HCT116 (cell line): ENCODE results near the gene SPDYE1. TPM values are rescaled to one million over a fixed set of nuclear protein-coding genes. Genes with fewer than 3 reads are reported as not detected.

Experiments used
- ATAC-seq: fragments of 200-7000 bp; cut with Tn5 transposase; 2 replicates; pipeline ENCODE4 v1.9.1; 2020; ENCODE audit warnings: mild to moderate bottlenecking, moderate library complexity
- BruUV-seq: library from RNA; stranded (reverse); fragments of 400-500 nt; replicated peaks from 2 replicates; lab custom pipeline; 2021; lab: Mats Ljungman, UMichigan
- CTCF ChIA-PET: fragments of 300-600 bp; sonication (Branson Sonifier 250); formaldehyde crosslinking; loops from one replicate; lab custom pipeline; 2021; ENCODE audit warnings: antibody characterized with exemption; lab: Charles Lee
- POLR2A ChIA-PET: fragments of 300-600, 350-600 bp; sonication (Branson Sonifier 250); formaldehyde crosslinking; loops from one replicate; lab custom pipeline; 2021; ENCODE audit warnings: antibody characterized with exemption; lab: Charles Lee
- RAD21 ChIA-PET, 2 experiments: fragments of 300-600 bp; sonication (Branson Sonifier 250); formaldehyde crosslinking; loops; one replicate each; lab custom pipeline; 2023; ENCODE audit warnings: low total read pairs in 2 of 2; ENCODE audit not compliant: uncharacterized antibody in 2 of 2, unreplicated experiment in 2 of 2, low non-redundant PET in 1 of 2; lab: Charles Lee
- DNase-seq: peaks from one replicate; pipeline ENCODE4 v3.0.0-alpha.2; 2010; ENCODE audit warnings: low read depth, low spot score
- H2AFZ ChIP-seq: fragments of 200-600 bp; shearing (Covaris generic), sonication (generic); 2 replicates; pipeline ENCODE4 v1.6.1; 2017; ENCODE audit warnings: low read depth, mixed run types, mixed read lengths, antibody characterized with exemption, low read length; ENCODE audit not compliant: poor library complexity, severe bottlenecking
- H3K27ac ChIP-seq: 2 replicates; pipeline ENCODE4 v1.5.1; 2012; ENCODE audit warnings: low read depth, low read length
- H3K27me3 ChIP-seq: fragments of 200-600 bp; sonication (generic); 2 replicates; pipeline ENCODE4 v1.6.1; 2016; ENCODE audit warnings: mixed run types, low read length, mixed read lengths; ENCODE audit not compliant: insufficient read depth
- H3K36me3 ChIP-seq, 2 experiments: fragments of 200-500 bp in 1 of 2; fragments of 200-600 bp in 1 of 2; sonication (Bioruptor generic) in 1 of 2; sonication (generic) in 1 of 2; 2 replicates each; pipeline versions ENCODE4 v1.5.1 to v1.6.1; 2014 to 2016; ENCODE audit warnings: low read length in 2 of 2, inconsistent platforms in 1 of 2, mixed read lengths in 1 of 2, mixed run types in 1 of 2; ENCODE audit not compliant: insufficient read depth in 2 of 2, control insufficient read depth in 1 of 2
- H3K4me1 ChIP-seq, 2 experiments: fragments of 200-600 bp in 1 of 2; sonication (generic) in 1 of 2; 2 replicates each; pipeline versions ENCODE4 v1.5.1 to v1.6.1; 2012 to 2017; ENCODE audit warnings: low read length in 2 of 2, inconsistent platforms in 1 of 2, mild to moderate bottlenecking in 1 of 2, mixed read lengths in 1 of 2, mixed run types in 1 of 2, moderate library complexity in 1 of 2; ENCODE audit not compliant: insufficient read depth in 2 of 2, control insufficient read depth in 1 of 2
- H3K4me2 ChIP-seq: fragments of 200-600 bp; sonication (generic); 2 replicates; pipeline ENCODE4 v1.6.1; 2017; ENCODE audit warnings: mixed run types, low read length, mixed read lengths
- H3K4me3 ChIP-seq, 2 experiments: fragments of 200-600 bp in 1 of 2; sonication (generic) in 1 of 2; replicated peaks in 1 of 2; 2 replicates each; pipeline ENCODE4 v1.5.1; 2011 to 2016; ENCODE audit warnings: low read length in 2 of 2, control low read depth in 1 of 2, low read depth in 1 of 2, mild to moderate bottlenecking in 1 of 2, mixed read lengths in 1 of 2, mixed run types in 1 of 2
- H3K79me2 ChIP-seq: fragments of 200-600 bp; sonication (generic); 2 replicates; pipeline ENCODE4 v1.6.1; 2017; ENCODE audit warnings: mild to moderate bottlenecking, mixed run types, low read length, moderate library complexity, mixed read lengths; ENCODE audit not compliant: insufficient read depth
- H3K9ac ChIP-seq: fragments of 200-600 bp; sonication (generic); 2 replicates; pipeline ENCODE4 v1.6.1; 2016; ENCODE audit warnings: low read length, mixed read lengths
- H3K9me2 ChIP-seq: fragments of 200-600 bp; sonication (generic), shearing (Covaris generic); 2 replicates; pipeline ENCODE4 v1.6.1; 2017; ENCODE audit warnings: mixed run types, mild to moderate bottlenecking, moderate library complexity; ENCODE audit not compliant: insufficient read depth
- H3K9me3 ChIP-seq, 2 experiments: fragments of 200-500 bp in 1 of 2; fragments of 200-600 bp in 1 of 2; sonication (Bioruptor generic) in 1 of 2; sonication (generic) in 1 of 2; 2 replicates each; pipeline ENCODE4 v1.6.1; 2014 to 2017; ENCODE audit warnings: low read length in 2 of 2, mixed read lengths in 2 of 2, inconsistent platforms in 1 of 2, low read depth in 1 of 2, mild to moderate bottlenecking in 1 of 2, mixed run types in 1 of 2, moderate library complexity in 1 of 2; ENCODE audit not compliant: control insufficient read depth in 1 of 2, insufficient read depth in 1 of 2
- H4K20me1 ChIP-seq: fragments of 200-600 bp; sonication (generic), shearing (Covaris generic); 2 replicates; pipeline ENCODE4 v1.6.1; 2017; ENCODE audit warnings: mixed run types, mild to moderate bottlenecking, moderate library complexity; ENCODE audit not compliant: insufficient read depth
- EGR1 ChIP-seq: IDR thresholded peaks from 2 replicates; pipeline ENCODE4 v1.6.1; 2012; ENCODE audit warnings: low read depth
- EZH2 ChIP-seq: fragments of 200-600 bp; sonication (generic); IDR thresholded peaks from 2 replicates; pipeline ENCODE4 v1.6.1; 2017; ENCODE audit warnings: antibody characterized with exemption, mixed run types
- REST ChIP-seq: IDR thresholded peaks from 2 replicates; pipeline ENCODE4 v1.6.1; 2012; ENCODE audit warnings: low read depth
- TCF7L2 ChIP-seq: IDR thresholded peaks from 2 replicates; pipeline ENCODE4 v1.7.0; 2011; ENCODE audit warnings: borderline replicate concordance, inconsistent platforms; ENCODE audit not compliant: insufficient read depth, insufficient read length; ENCODE audit errors: extremely low read depth
- ZNF274 ChIP-seq: fragments of 200-500 bp; sonication (Bioruptor generic); IDR thresholded peaks from 2 replicates; pipeline ENCODE4 v1.6.1; 2014; ENCODE audit warnings: mild to moderate bottlenecking, low read depth, low read length, inconsistent platforms
- intact Hi-C: fragments of 100-400 bp; cut with micrococcal nuclease; formaldehyde crosslinking; loops from 2 replicates; pipeline ENCODE4 v1.10.0; 2022
- total RNA-seq: library from RNA; stranded (reverse); gene quantifications from one replicate; pipeline ENCODE4 v1.2.1, GENCODE V29; 2021; ENCODE audit not compliant: unreplicated experiment

Gene SPDYE1
- total RNA-seq, 1 experiment from 2014 or later = not detected

GRCh38 chr7:44051611-44052220, 54.0 kb downstream of the SPDYE1 start:
- BruUV-seq = no TSS peak
- Histone ChIP-seq H3K9me3 (no peaks in the 10 kb centered on the region), H3K36me3 (peaks cover 22 to 31% of the 10 kb centered on the region in 2 experiments), H3K27me3 (no peaks in the 10 kb centered on the region), H3K4me3 (no peak overlapping the region), H3K4me2 (no peak overlapping the region), H3K79me2 (peaks cover 32% of the 10 kb centered on the region), H3K9me2 (no peaks in the 10 kb centered on the region), H3K9ac (no peak overlapping the region), H3K4me1 (no peaks in the 10 kb centered on the region), H3K27ac (no peak overlapping the region), H2AFZ (no peak overlapping the region), H4K20me1 (no peaks in the 10 kb centered on the region)
- POLR2A ChIA-PET = no interaction called here
- DNase-seq (no peak), ATAC-seq (no peak)
- RAD21 ChIA-PET = no interaction called here
- no peak for TF ChIP-seq EGR1
- TF ChIP-seq REST = no peak
- no peak for TF ChIP-seq ZNF274
- TF ChIP-seq EZH2 = no peak
- TF ChIP-seq TCF7L2 = no peak
- intact Hi-C loops = no loop called here
- CTCF ChIA-PET = no interaction called here
